MM.1S (cell line): ENCODE results near the gene DDX10.

Source experiments
- EZH2phosphoT487 ChIP-seq: fragments of 300-600 bp; sonication (generic); IDR thresholded peaks from 2 replicates; pipeline ENCODE4 v1.6.1; 2018; ENCODE audit warnings: antibody characterized with exemption, low read length
- TF ChIP-seq, protein P1 (sequence below): fragments of 300-600 bp; sonication (generic); IDR thresholded peaks from 2 replicates; pipeline ENCODE4 v1.5.1; 2016; ENCODE audit warnings: antibody characterized with exemption, low read length, mixed read lengths

DNA sequence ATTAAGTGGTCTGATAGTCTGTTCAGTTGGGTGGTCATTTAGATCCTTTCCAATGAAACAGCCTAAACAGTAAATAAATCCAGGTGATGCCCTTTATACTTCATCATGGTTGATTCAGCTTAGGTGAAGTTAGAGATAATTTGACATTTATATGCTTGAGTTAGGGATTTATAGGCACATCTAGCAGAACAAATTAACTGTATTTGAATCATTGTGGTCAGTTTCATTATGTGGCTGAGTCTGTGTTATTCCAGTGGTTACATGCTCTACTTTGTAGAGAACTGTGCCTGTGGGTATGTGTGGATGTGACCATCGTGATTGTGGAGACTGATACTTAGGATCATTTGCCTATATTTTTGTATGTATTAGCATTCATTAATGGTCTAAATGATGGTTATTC lies 194.6 kb downstream of the DDX10 start:
- TF ChIP-seq, protein P1, sequence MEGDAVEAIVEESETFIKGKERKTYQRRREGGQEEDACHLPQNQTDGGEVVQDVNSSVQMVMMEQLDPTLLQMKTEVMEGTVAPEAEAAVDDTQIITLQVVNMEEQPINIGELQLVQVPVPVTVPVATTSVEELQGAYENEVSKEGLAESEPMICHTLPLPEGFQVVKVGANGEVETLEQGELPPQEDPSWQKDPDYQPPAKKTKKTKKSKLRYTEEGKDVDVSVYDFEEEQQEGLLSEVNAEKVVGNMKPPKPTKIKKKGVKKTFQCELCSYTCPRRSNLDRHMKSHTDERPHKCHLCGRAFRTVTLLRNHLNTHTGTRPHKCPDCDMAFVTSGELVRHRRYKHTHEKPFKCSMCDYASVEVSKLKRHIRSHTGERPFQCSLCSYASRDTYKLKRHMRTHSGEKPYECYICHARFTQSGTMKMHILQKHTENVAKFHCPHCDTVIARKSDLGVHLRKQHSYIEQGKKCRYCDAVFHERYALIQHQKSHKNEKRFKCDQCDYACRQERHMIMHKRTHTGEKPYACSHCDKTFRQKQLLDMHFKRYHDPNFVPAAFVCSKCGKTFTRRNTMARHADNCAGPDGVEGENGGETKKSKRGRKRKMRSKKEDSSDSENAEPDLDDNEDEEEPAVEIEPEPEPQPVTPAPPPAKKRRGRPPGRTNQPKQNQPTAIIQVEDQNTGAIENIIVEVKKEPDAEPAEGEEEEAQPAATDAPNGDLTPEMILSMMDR: no peak
- TF ChIP-seq EZH2phosphoT487: no peak
